H1 (cell line): ENCODE measurements around the gene ELP4. TPM values are rescaled to one million over a fixed set of nuclear protein-coding genes. Genes with fewer than 3 reads are reported as not detected.

Experiments used
- CTCF ChIA-PET: fragments of 300-600 bp; sonication (Branson Sonifier 250); formaldehyde crosslinking; loops from one replicate; lab custom pipeline; 2021; ENCODE audit not compliant: partially characterized antibody; lab: Charles Lee
- POLR2A ChIA-PET: fragments of 300-600 bp; sonication (Branson Sonifier 250); formaldehyde crosslinking; loops from one replicate; lab custom pipeline; 2021; ENCODE audit warnings: inconsistent platforms; ENCODE audit not compliant: partially characterized antibody; lab: Charles Lee
- DNase-seq, 2 experiments: peaks; one replicate each; pipeline versions ENCODE4 v3.0.0 to v3.0.0-alpha.2; 2010 to 2022; ENCODE audit warnings: low spot score in 2 of 2, low read depth in 1 of 2, mixed read lengths in 1 of 2
- FAIRE-seq: peaks from 2 replicates; lab custom pipeline; 2011; peaks lifted over from hg19 to GRCh38; lab: Jason Lieb, UNC
- H2AFZ ChIP-seq: 2 replicates; pipeline ENCODE4 v1.8.1; 2012; ENCODE audit warnings: low read length, inconsistent platforms
- H2AK5ac ChIP-seq: 2 replicates; pipeline ENCODE4 v1.6.1; 2013; ENCODE audit warnings: low read depth, low read length
- H2BK120ac ChIP-seq: replicated peaks from 2 replicates; pipeline ENCODE3; 2013; ENCODE audit warnings: low read depth, low read length, inconsistent platforms
- H2BK12ac ChIP-seq: 2 replicates; pipeline ENCODE4 v1.6.1; 2013; ENCODE audit warnings: low read depth, low read length
- H2BK15ac ChIP-seq: 2 replicates; pipeline ENCODE4 v1.6.1; 2013; ENCODE audit warnings: low read length
- H2BK20ac ChIP-seq: 2 replicates; pipeline ENCODE4 v1.6.1; 2013; ENCODE audit warnings: low read length
- H2BK5ac ChIP-seq: 2 replicates; pipeline ENCODE4 v1.6.1; 2013; ENCODE audit warnings: low read depth, low read length
- H3K14ac ChIP-seq: 2 replicates; pipeline ENCODE4 v1.6.1; 2013; ENCODE audit warnings: inconsistent platforms; ENCODE audit not compliant: insufficient read length
- H3K18ac ChIP-seq: 2 replicates; pipeline ENCODE4 v1.6.1; 2013; ENCODE audit warnings: low read length; ENCODE audit errors: extremely low read depth
- H3K23ac ChIP-seq: 2 replicates; pipeline ENCODE4 v1.6.1; 2013; ENCODE audit warnings: inconsistent platforms; ENCODE audit not compliant: insufficient read length
- H3K23me2 ChIP-seq: 2 replicates; pipeline ENCODE4 v1.6.1; 2013; ENCODE audit warnings: low read depth, low read length
- H3K27ac ChIP-seq: 2 replicates; pipeline ENCODE4 v1.6.1; 2011; ENCODE audit warnings: low read depth, low read length, inconsistent platforms
- H3K27me3 ChIP-seq, 4 experiments: replicated peaks in 1 of 4; 1 replicate in 1 of 4; 2 replicates in 3 of 4; pipeline versions ENCODE4 v1.6.1 to v1.8.1; 2011 to 2013; ENCODE audit warnings: low read length in 3 of 4, mild to moderate bottlenecking in 3 of 4, inconsistent platforms in 2 of 4, mixed read lengths in 2 of 4, moderate library complexity in 1 of 4; ENCODE audit not compliant: control insufficient read depth in 3 of 4, insufficient read depth in 3 of 4; ENCODE audit errors: extremely low read depth in 1 of 4
- H3K36me3 ChIP-seq, 4 experiments: 2 replicates each; pipeline versions ENCODE4 v1.6.1 to v1.8.1; 2011 to 2013; ENCODE audit warnings: mild to moderate bottlenecking in 4 of 4, low read length in 3 of 4, moderate library complexity in 2 of 4, control low read depth in 1 of 4, inconsistent platforms in 1 of 4; ENCODE audit not compliant: insufficient read depth in 4 of 4, control insufficient read depth in 2 of 4
- H3K4ac ChIP-seq: replicated peaks from 2 replicates; pipeline ENCODE3; 2013; ENCODE audit warnings: low read length, low read depth, mixed read lengths, inconsistent platforms; ENCODE audit not compliant: insufficient read length
- H3K4me1 ChIP-seq, 4 experiments: replicated peaks in 1 of 4; 1 replicate in 1 of 4; 2 replicates in 3 of 4; pipeline versions ENCODE4 v1.6.1 to v1.8.1; 2011 to 2013; ENCODE audit warnings: low read length in 3 of 4, inconsistent platforms in 2 of 4, mixed read lengths in 1 of 4; ENCODE audit not compliant: insufficient read depth in 4 of 4, control insufficient read depth in 3 of 4
- H3K4me2 ChIP-seq, 2 experiments: 2 replicates each; pipeline versions ENCODE4 v1.6.1 to v1.8.1; 2011 to 2013; ENCODE audit warnings: low read depth in 2 of 2, low read length in 2 of 2, control low read depth in 1 of 2, inconsistent platforms in 1 of 2, mild to moderate bottlenecking in 1 of 2; ENCODE audit not compliant: insufficient read depth in 1 of 2
- H3K4me3 ChIP-seq, 4 experiments: fragments of 200-600, 300-600 bp in 1 of 4; sonication (generic), shearing (Covaris generic), sonication (Bioruptor Twin) in 1 of 4; 2 replicates each; pipeline versions ENCODE4 v1.5.1 to v1.8.1; 2011 to 2016; ENCODE audit warnings: low read length in 4 of 4, low read depth in 3 of 4, control low read depth in 2 of 4, inconsistent platforms in 2 of 4, mild to moderate bottlenecking in 2 of 4, mixed read lengths in 1 of 4, moderate library complexity in 1 of 4; ENCODE audit not compliant: insufficient read depth in 2 of 4; ENCODE audit errors: extremely low read depth in 1 of 4
- H3K56ac ChIP-seq: replicated peaks from 2 replicates; pipeline ENCODE3; 2013; ENCODE audit warnings: low read depth, mild to moderate bottlenecking, mixed read lengths, low read length, inconsistent platforms; ENCODE audit not compliant: insufficient read length
- H3K79me1 ChIP-seq: 2 replicates; pipeline ENCODE4 v1.6.1; 2013; ENCODE audit warnings: low read depth, low read length, control low read depth
- H3K79me2 ChIP-seq, 2 experiments: 2 replicates each; pipeline versions ENCODE4 v1.6.1 to v1.8.1; 2012 to 2013; ENCODE audit warnings: low read length in 2 of 2, mild to moderate bottlenecking in 2 of 2, inconsistent platforms in 1 of 2; ENCODE audit not compliant: insufficient read depth in 2 of 2, control insufficient read depth in 1 of 2
- H3K9ac ChIP-seq, 4 experiments: replicated peaks in 1 of 4; 1 replicate in 1 of 4; 2 replicates in 3 of 4; pipeline versions ENCODE4 v1.6.1 to v1.8.1; 2011 to 2013; ENCODE audit warnings: low read depth in 3 of 4, low read length in 3 of 4, control low read depth in 2 of 4, mild to moderate bottlenecking in 2 of 4, moderate library complexity in 2 of 4, inconsistent platforms in 1 of 4; ENCODE audit errors: extremely low read depth in 1 of 4
- H3K9me3 ChIP-seq, 2 experiments: 2 replicates each; pipeline versions ENCODE4 v1.6.1 to v1.8.1; 2012 to 2013; ENCODE audit warnings: mild to moderate bottlenecking in 2 of 2, moderate library complexity in 2 of 2, control low read depth in 1 of 2, inconsistent platforms in 1 of 2, low read depth in 1 of 2, low read length in 1 of 2, mixed read lengths in 1 of 2; ENCODE audit not compliant: insufficient read depth in 2 of 2
- H4K20me1 ChIP-seq, 2 experiments: replicated peaks in 1 of 2; 2 replicates each; pipeline versions ENCODE3 to v1.8.1; 2011 to 2013; ENCODE audit warnings: inconsistent platforms in 2 of 2, low read length in 2 of 2, mild to moderate bottlenecking in 1 of 2; ENCODE audit not compliant: insufficient read depth in 2 of 2, control insufficient read depth in 1 of 2
- H4K5ac ChIP-seq: 2 replicates; pipeline ENCODE4 v1.6.1; 2013; ENCODE audit warnings: low read length, low read depth, mixed read lengths, inconsistent platforms; ENCODE audit not compliant: insufficient read length
- H4K8ac ChIP-seq: 2 replicates; pipeline ENCODE4 v1.8.0; 2013; ENCODE audit warnings: mild to moderate bottlenecking, moderate library complexity, low read length, inconsistent platforms; ENCODE audit not compliant: insufficient read depth; ENCODE audit errors: extremely low read depth
- H4K91ac ChIP-seq: replicated peaks from 2 replicates; pipeline ENCODE3; 2013; ENCODE audit warnings: low read length, mixed read lengths, inconsistent platforms; ENCODE audit not compliant: insufficient read length
- WGBS, 2 experiments: shearing (Covaris generic) in 1 of 2; methylation state at CpG; one replicate each; pipeline versions ENCODE4 v1.1.6 to v1.1.7; 2013 to 2015; ENCODE audit warnings: low lambda C conversion rate in 2 of 2, mixed read lengths in 2 of 2, inconsistent platforms in 1 of 2, low coverage in 1 of 2, missing lambda C conversion rate in 1 of 2; ENCODE audit not compliant: insufficient replicate concordance in 2 of 2, insufficient coverage in 1 of 2, insufficient read length in 1 of 2; ENCODE audit errors: extremely low coverage in 1 of 2, missing lambda C conversion rate in 1 of 2; 5-methylcytosine and 5-hydroxymethylcytosine counted together
- polyA plus RNA-seq, 7 experiments: library from polyadenylated mRNA; depleted of rRNA in 3 of 7; stranded (reverse) in 5 of 7; unstranded in 2 of 7; fragments of >200 nt in 5 of 7; fragments of 200-250 nt in 2 of 7; gene quantifications; 1 replicate in 5 of 7; 2 replicates in 1 of 7; 4 replicates in 1 of 7; pipeline versions ENCODE4 v1.2.1 to v1.2.3, GENCODE V29; 2011 to 2013; ENCODE audit warnings: missing spikeins in 2 of 7, mixed read lengths in 2 of 7
- total RNA-seq: library from RNA; stranded (reverse); fragmentation: NEBNext Ultra II Directional; extraction: Animal tissue kit (Norgen Biotek cat#: 25700); gene quantifications from 2 replicates; pipeline ENCODE4 v1.2.1, GENCODE V29; 2021
- TF ChIP-seq, protein P1 (sequence below): fragments of 300-600 bp; sonication (generic); IDR thresholded peaks from 2 replicates; pipeline ENCODE4 v1.7.1; 2012; ENCODE audit warnings: low read length, moderate library complexity, mild to moderate bottlenecking, inconsistent platforms; ENCODE audit not compliant: insufficient replicate concordance

The ELP4 gene
- total and polyA plus RNA-seq, 2 of the 8 experiments (the other 6 are each of a cell fraction or from before 2014, with no cell fraction given), result 14.0 to 18.6 TPM

DNA sequence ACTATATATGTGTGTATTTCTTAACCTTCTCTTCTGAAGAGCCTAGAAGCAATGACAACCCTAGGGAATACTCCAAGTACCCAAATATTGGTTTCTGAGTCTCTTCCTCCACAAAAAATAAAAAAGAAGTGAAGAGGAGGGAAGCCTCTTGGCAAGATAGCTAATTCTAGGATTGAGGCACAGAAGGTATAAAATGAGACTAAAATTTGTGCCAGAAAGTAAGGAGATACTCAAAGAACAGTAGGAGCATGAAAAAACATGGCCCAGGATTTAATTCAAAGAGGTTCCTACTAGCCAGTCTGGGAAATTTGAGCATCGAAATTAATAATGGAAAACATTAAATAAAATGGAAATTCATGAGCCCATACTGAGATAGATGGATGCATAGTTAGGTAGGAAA, 189.5 kb downstream of the ELP4 start:
- no peak overlapping the region for H3K27ac ChIP-seq
- H3K79me1 ChIP-seq, result no peaks in the 10 kb centered on the region
- H3K4me3 ChIP-seq, result no peak overlapping the region
- no peak overlapping the region for H2BK20ac ChIP-seq
- no peak overlapping the region for H3K23ac ChIP-seq
- no peak overlapping the region for H4K5ac ChIP-seq
- no peak overlapping the region for H3K4ac ChIP-seq
- no peaks in the 10 kb centered on the region for H4K20me1 ChIP-seq
- no peak overlapping the region for H2BK15ac ChIP-seq
- ChIA-PET POLR2A (no interaction called here), CTCF (no interaction called here)
- H3K79me2 ChIP-seq, result no peaks in the 10 kb centered on the region
- FAIRE-seq (no peak), DNase-seq (no peak)
- H3K9ac ChIP-seq, result no peak overlapping the region
- H3K36me3 ChIP-seq, result no peaks in the 10 kb centered on the region
- 94% methylated on average over 1 of the region's 1 CpG; no CpG with 5 or more reads in 1 of the 2 experiments for WGBS, 2 experiments
- H2AK5ac ChIP-seq, result no peak overlapping the region
- no peaks in the 10 kb centered on the region for H3K23me2 ChIP-seq
- H4K91ac ChIP-seq, result no peak overlapping the region
- H3K4me1 ChIP-seq, result no peaks in the 10 kb centered on the region
- H3K18ac ChIP-seq, result no peak overlapping the region
- no peak overlapping the region for H3K14ac ChIP-seq
- no peak overlapping the region for H2BK120ac ChIP-seq
- H2AFZ ChIP-seq, result no peak overlapping the region
- H3K4me2 ChIP-seq, result no peak overlapping the region
- H3K56ac ChIP-seq, result no peak overlapping the region
- no peaks in the 10 kb centered on the region for H3K27me3 ChIP-seq
- no peak overlapping the region for H2BK5ac ChIP-seq
- no peak overlapping the region for H2BK12ac ChIP-seq
- H3K9me3 ChIP-seq, result no peaks in the 10 kb centered on the region
- H4K8ac ChIP-seq, result no peak overlapping the region
- TF ChIP-seq, protein P1, sequence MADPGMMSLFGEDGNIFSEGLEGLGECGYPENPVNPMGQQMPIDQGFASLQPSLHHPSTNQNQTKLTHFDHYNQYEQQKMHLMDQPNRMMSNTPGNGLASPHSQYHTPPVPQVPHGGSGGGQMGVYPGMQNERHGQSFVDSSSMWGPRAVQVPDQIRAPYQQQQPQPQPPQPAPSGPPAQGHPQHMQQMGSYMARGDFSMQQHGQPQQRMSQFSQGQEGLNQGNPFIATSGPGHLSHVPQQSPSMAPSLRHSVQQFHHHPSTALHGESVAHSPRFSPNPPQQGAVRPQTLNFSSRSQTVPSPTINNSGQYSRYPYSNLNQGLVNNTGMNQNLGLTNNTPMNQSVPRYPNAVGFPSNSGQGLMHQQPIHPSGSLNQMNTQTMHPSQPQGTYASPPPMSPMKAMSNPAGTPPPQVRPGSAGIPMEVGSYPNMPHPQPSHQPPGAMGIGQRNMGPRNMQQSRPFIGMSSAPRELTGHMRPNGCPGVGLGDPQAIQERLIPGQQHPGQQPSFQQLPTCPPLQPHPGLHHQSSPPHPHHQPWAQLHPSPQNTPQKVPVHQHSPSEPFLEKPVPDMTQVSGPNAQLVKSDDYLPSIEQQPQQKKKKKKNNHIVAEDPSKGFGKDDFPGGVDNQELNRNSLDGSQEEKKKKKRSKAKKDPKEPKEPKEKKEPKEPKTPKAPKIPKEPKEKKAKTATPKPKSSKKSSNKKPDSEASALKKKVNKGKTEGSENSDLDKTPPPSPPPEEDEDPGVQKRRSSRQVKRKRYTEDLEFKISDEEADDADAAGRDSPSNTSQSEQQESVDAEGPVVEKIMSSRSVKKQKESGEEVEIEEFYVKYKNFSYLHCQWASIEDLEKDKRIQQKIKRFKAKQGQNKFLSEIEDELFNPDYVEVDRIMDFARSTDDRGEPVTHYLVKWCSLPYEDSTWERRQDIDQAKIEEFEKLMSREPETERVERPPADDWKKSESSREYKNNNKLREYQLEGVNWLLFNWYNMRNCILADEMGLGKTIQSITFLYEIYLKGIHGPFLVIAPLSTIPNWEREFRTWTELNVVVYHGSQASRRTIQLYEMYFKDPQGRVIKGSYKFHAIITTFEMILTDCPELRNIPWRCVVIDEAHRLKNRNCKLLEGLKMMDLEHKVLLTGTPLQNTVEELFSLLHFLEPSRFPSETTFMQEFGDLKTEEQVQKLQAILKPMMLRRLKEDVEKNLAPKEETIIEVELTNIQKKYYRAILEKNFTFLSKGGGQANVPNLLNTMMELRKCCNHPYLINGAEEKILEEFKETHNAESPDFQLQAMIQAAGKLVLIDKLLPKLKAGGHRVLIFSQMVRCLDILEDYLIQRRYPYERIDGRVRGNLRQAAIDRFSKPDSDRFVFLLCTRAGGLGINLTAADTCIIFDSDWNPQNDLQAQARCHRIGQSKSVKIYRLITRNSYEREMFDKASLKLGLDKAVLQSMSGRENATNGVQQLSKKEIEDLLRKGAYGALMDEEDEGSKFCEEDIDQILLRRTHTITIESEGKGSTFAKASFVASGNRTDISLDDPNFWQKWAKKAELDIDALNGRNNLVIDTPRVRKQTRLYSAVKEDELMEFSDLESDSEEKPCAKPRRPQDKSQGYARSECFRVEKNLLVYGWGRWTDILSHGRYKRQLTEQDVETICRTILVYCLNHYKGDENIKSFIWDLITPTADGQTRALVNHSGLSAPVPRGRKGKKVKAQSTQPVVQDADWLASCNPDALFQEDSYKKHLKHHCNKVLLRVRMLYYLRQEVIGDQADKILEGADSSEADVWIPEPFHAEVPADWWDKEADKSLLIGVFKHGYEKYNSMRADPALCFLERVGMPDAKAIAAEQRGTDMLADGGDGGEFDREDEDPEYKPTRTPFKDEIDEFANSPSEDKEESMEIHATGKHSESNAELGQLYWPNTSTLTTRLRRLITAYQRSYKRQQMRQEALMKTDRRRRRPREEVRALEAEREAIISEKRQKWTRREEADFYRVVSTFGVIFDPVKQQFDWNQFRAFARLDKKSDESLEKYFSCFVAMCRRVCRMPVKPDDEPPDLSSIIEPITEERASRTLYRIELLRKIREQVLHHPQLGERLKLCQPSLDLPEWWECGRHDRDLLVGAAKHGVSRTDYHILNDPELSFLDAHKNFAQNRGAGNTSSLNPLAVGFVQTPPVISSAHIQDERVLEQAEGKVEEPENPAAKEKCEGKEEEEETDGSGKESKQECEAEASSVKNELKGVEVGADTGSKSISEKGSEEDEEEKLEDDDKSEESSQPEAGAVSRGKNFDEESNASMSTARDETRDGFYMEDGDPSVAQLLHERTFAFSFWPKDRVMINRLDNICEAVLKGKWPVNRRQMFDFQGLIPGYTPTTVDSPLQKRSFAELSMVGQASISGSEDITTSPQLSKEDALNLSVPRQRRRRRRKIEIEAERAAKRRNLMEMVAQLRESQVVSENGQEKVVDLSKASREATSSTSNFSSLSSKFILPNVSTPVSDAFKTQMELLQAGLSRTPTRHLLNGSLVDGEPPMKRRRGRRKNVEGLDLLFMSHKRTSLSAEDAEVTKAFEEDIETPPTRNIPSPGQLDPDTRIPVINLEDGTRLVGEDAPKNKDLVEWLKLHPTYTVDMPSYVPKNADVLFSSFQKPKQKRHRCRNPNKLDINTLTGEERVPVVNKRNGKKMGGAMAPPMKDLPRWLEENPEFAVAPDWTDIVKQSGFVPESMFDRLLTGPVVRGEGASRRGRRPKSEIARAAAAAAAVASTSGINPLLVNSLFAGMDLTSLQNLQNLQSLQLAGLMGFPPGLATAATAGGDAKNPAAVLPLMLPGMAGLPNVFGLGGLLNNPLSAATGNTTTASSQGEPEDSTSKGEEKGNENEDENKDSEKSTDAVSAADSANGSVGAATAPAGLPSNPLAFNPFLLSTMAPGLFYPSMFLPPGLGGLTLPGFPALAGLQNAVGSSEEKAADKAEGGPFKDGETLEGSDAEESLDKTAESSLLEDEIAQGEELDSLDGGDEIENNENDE, result no peak
